Measurements from ENCODE around the gene ANKFN1.
A peak's percentile ranks its signal among the peaks of the same experiment; 100 is the strongest.

Gene ANKFN1

DNA sequence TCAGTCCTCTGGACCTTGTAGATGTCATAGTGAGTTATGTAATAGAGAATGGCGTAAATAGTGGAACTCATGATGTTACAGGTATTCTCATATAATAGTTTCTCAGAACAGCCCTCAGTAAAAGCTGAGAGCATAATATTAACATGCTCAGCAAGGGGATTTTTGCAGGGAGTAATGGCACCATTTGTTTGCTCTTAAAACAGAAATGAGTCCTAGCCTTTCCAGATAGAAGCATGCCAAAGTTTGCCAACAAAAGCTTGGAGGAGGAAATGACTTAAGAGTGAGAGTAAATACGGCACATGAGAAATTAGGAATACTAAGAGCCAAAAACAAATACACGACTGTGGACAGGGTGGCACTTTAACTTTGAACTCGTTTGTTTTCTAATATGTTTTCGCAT, 198.4 kb downstream of the ANKFN1 start:
- TF ChIP-seq, protein P1, sequence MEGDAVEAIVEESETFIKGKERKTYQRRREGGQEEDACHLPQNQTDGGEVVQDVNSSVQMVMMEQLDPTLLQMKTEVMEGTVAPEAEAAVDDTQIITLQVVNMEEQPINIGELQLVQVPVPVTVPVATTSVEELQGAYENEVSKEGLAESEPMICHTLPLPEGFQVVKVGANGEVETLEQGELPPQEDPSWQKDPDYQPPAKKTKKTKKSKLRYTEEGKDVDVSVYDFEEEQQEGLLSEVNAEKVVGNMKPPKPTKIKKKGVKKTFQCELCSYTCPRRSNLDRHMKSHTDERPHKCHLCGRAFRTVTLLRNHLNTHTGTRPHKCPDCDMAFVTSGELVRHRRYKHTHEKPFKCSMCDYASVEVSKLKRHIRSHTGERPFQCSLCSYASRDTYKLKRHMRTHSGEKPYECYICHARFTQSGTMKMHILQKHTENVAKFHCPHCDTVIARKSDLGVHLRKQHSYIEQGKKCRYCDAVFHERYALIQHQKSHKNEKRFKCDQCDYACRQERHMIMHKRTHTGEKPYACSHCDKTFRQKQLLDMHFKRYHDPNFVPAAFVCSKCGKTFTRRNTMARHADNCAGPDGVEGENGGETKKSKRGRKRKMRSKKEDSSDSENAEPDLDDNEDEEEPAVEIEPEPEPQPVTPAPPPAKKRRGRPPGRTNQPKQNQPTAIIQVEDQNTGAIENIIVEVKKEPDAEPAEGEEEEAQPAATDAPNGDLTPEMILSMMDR (IDR thresholded peaks at IDR 0.05; ENCODE audit: poor library complexity, severe bottlenecking), result no peak
- Histone ChIP-seq H3K36me3 (ENCODE audit: low read depth) (no peaks in the 10 kb centered on the region), H3K27me3 (ENCODE audit: insufficient read depth, poor library complexity, severe bottlenecking) (no peaks in the 10 kb centered on the region), H3K4me3 (ENCODE audit: severe bottlenecking) (no peak overlapping the region), H3K9me3 (ENCODE audit: severe bottlenecking) (no peaks in the 10 kb centered on the region), H3K4me1 (ENCODE audit: insufficient read depth, poor library complexity, severe bottlenecking) (no peaks in the 10 kb centered on the region), H3K27ac (ENCODE audit: poor library complexity, severe bottlenecking) (no peak overlapping the region)
- ATAC-seq (ENCODE audit: low read depth) (no peak), DNase-seq (ENCODE audit: low spot score) (no peak)

DNA sequence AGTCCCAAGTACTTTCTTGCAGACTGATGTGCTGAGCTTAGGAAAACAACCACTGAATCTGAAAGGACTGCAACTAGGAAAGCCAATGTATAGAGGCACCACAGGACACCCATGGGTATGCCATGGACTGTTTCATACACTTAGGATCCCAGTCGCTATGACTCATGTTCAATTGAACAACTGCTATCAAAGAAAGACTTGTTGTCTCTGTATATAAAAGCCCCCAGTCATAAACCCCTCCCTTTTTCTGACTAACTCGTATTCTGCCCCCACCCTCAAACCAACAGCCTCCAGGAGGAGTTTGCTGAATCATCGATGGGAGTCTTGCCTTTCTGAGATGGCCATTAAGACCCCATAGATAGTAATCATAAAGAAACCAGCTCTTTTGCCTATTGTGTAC, 205.4 kb downstream of the ANKFN1 start:
- Histone ChIP-seq H3K9me3 (ENCODE audit: severe bottlenecking) (no peaks in the 10 kb centered on the region), H3K4me3 (ENCODE audit: severe bottlenecking) (no peak overlapping the region), H3K4me1 (ENCODE audit: insufficient read depth, poor library complexity, severe bottlenecking) (no peaks in the 10 kb centered on the region), H3K27ac (ENCODE audit: poor library complexity, severe bottlenecking) (no peak overlapping the region), H3K27me3 (ENCODE audit: insufficient read depth, poor library complexity, severe bottlenecking) (peaks cover 3% of the 10 kb centered on the region), H3K36me3 (ENCODE audit: low read depth) (no peaks in the 10 kb centered on the region)
- peak; percentile 56; the same call in 2 of the 3 replicates for ATAC-seq (ENCODE audit: low read depth)
- TF ChIP-seq, protein P1 (IDR thresholded peaks at IDR 0.05; ENCODE audit: poor library complexity, severe bottlenecking), result no peak
- no peak for DNase-seq (ENCODE audit: low spot score)

DNA sequence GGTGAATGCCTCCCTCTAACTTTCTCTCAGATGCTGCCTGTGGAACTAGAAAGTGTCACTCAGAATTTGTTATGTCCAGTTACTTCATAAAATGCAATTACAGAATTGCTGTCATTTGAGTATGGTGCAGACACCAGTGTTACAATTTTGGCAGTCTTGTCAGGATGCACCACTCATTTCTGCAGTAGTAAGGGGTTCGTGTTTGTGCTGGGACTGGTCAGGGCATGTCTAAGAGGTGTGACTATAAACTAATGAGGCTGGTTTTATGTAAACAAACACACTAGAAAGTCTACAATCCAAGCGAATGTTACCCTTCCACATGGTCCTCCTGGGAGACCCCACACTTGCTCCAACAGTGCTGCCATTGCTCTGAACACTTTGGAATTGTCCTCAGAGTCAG, 206.2 kb downstream of the ANKFN1 start:
- no peaks in the 10 kb centered on the region for H3K36me3 ChIP-seq (ENCODE audit: low read depth)
- H3K27me3 ChIP-seq (ENCODE audit: insufficient read depth, poor library complexity, severe bottlenecking), result peaks cover 3% of the 10 kb centered on the region
- H3K9me3 ChIP-seq (ENCODE audit: severe bottlenecking), result no peaks in the 10 kb centered on the region
- H3K4me1 ChIP-seq (ENCODE audit: insufficient read depth, poor library complexity, severe bottlenecking), result no peaks in the 10 kb centered on the region
- DNase-seq (ENCODE audit: low spot score), result no peak
- ATAC-seq (ENCODE audit: low read depth), result no peak
- H3K27ac ChIP-seq (ENCODE audit: poor library complexity, severe bottlenecking), result no peak overlapping the region
- H3K4me3 ChIP-seq (ENCODE audit: severe bottlenecking), result no peak overlapping the region
- TF ChIP-seq, protein P1 (IDR thresholded peaks at IDR 0.05; ENCODE audit: poor library complexity, severe bottlenecking), result no peak

DNA sequence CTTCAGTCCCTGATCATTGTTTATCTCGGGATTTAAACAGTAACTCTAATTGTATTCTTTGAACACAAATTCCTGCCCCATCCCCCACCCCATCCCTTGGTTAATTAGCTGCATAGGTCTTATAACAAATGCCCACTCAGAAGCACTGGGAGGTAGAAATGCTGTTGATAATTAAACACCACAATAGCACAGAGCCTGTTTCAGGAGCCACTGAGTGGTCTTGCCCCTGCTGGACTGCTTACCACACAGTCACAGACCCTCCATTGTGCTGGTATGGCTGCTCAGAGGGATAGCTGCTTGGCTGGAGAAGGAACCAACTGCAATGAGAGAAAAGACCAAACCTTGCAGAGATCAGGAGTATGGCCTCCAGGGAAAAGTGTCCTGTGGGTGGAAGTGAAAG, 214.1 kb downstream of the ANKFN1 start:
- TF ChIP-seq, protein P1 (IDR thresholded peaks at IDR 0.05; ENCODE audit: poor library complexity, severe bottlenecking), result no peak
- no peak overlapping the region for H3K4me3 ChIP-seq (ENCODE audit: severe bottlenecking)
- no peaks in the 10 kb centered on the region for H3K9me3 ChIP-seq (ENCODE audit: severe bottlenecking)
- DNase-seq (ENCODE audit: low spot score), result no peak
- H3K27ac ChIP-seq (ENCODE audit: poor library complexity, severe bottlenecking), result no peak overlapping the region
- H3K36me3 ChIP-seq (ENCODE audit: low read depth), result no peaks in the 10 kb centered on the region
- H3K4me1 ChIP-seq (ENCODE audit: insufficient read depth, poor library complexity, severe bottlenecking), result no peaks in the 10 kb centered on the region
- ATAC-seq (ENCODE audit: low read depth), result no peak
- H3K27me3 ChIP-seq (ENCODE audit: insufficient read depth, poor library complexity, severe bottlenecking), result peaks cover 5% of the 10 kb centered on the region

DNA sequence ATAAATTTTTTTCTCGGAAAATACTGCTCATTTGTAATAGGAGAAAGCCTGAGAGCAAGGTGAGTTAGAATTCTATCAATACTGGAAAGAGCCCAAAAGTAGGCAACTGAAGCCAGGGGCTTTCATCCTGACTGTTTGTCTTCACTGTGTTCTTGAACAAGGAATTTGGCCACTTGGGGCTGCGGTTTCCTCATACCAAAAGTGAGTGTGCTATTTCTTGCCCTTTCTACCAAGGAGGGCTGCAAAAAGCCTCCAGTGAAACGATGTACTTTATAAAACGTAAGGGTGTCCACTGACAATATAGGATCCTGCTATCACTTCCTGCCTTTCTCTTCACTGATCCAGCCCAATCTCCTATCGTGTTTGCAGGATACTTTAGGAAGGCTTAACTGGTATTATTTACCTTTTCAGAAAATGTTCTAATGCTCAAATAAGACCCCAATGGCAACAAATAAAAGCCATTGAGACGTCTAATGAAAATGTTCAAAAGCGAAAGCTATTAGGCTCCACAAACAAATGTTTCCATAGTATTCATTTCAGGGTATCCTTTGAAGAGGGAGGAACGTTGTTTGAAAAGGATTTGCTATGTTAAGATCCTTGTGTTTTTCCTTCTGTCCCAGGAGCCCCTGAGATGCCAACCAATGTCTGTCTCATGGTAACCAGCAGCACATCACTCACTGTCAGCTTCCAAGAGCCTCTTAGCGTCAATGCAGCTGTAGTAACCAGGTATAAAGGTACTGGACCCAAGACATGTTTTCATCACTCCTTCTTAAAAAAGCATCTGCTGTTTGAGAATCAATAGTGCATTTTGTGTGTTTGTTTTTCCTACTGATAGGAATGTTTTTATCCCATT, 220.9 kb downstream of the ANKFN1 start:
- DNase-seq (ENCODE audit: low spot score), result no peak
- TF ChIP-seq, protein P1 (IDR thresholded peaks at IDR 0.05; ENCODE audit: poor library complexity, severe bottlenecking), result no peak
- Histone ChIP-seq H3K4me1 (ENCODE audit: insufficient read depth, poor library complexity, severe bottlenecking) (no peaks in the 10 kb centered on the region), H3K9me3 (ENCODE audit: severe bottlenecking) (no peaks in the 10 kb centered on the region), H3K27me3 (ENCODE audit: insufficient read depth, poor library complexity, severe bottlenecking) (peaks cover 2% of the 10 kb centered on the region), H3K36me3 (ENCODE audit: low read depth) (no peaks in the 10 kb centered on the region), H3K27ac (ENCODE audit: poor library complexity, severe bottlenecking) (no peak overlapping the region), H3K4me3 (ENCODE audit: severe bottlenecking) (no peak overlapping the region)
- no peak for ATAC-seq (ENCODE audit: low read depth)
